Stimulated activated CD8-positive, alpha-beta memory T cell treated with anti-CD3 and anti-CD28 coated beads, Interleukin-12 subunit alpha, Interleukin-12 subunit beta, amount 100 ng/mL, for 4 hours (primary cell): Measurements from ENCODE around the gene OSBPL5.

ENCODE experiments used
- DNase-seq: peaks from one replicate; pipeline ENCODE4 v3.0.0-alpha.2; 2020; ENCODE audit warnings: low read depth

OSBPL5 gene

GRCh38 chr11:3148255-3148989 is 16.7 kb downstream of the OSBPL5 start:
- no peak for DNase-seq

- no peak for DNase-seq
Observed at GRCh38 chr11:3147626-3148025, 17.5 kb downstream of the OSBPL5 start.

GRCh38 chr11:3147257-3147619 is 17.9 kb downstream of the OSBPL5 start:
- DNase-seq = no peak

GRCh38 chr11:3146612-3147256 is 18.4 kb downstream of the OSBPL5 start:
- DNase-seq = no peak

GRCh38 chr11:3145206-3145520 is 19.9 kb downstream of the OSBPL5 start:
- no peak for DNase-seq

- no peak for DNase-seq
Observed at GRCh38 chr11:3144296-3145205, 20.6 kb downstream of the OSBPL5 start.

- DNase-seq = no peak
Observed at GRCh38 chr11:3143136-3143880, 21.8 kb downstream of the OSBPL5 start.

- DNase-seq = no peak
Observed at GRCh38 chr11:3140291-3140603, 24.9 kb downstream of the OSBPL5 start.

- DNase-seq = no peak
Observed at GRCh38 chr11:3139481-3140290, 25.4 kb downstream of the OSBPL5 start.

GRCh38 chr11:3139086-3139440 is 26.0 kb downstream of the OSBPL5 start:
- no peak for DNase-seq

- DNase-seq = no peak
Observed at GRCh38 chr11:3138178-3139085, 26.7 kb downstream of the OSBPL5 start.

- DNase-seq = no peak
Observed at GRCh38 chr11:3137486-3138177, 27.5 kb downstream of the OSBPL5 start.

- no peak for DNase-seq
Observed at GRCh38 chr11:3136546-3137455, 28.3 kb downstream of the OSBPL5 start.

GRCh38 chr11:3135481-3136440 is 29.3 kb downstream of the OSBPL5 start:
- DNase-seq = no peak

GRCh38 chr11:3134651-3135480 is 30.2 kb downstream of the OSBPL5 start:
- DNase-seq = no peak

GRCh38 chr11:3134218-3134621 is 30.9 kb downstream of the OSBPL5 start:
- DNase-seq = no peak
